GM19324 (cell line): ENCODE measurements around the gene PCDH9.

Experiments used
- ATAC-seq: cut with Tn5 transposase; IDR thresholded peaks from one replicate; pipeline ENCODE4 v1.9.1; 2021; ENCODE audit warnings: mild to moderate bottlenecking, moderate library complexity; ENCODE audit not compliant: unreplicated experiment, low FRiP score

The PCDH9 gene

DNA sequence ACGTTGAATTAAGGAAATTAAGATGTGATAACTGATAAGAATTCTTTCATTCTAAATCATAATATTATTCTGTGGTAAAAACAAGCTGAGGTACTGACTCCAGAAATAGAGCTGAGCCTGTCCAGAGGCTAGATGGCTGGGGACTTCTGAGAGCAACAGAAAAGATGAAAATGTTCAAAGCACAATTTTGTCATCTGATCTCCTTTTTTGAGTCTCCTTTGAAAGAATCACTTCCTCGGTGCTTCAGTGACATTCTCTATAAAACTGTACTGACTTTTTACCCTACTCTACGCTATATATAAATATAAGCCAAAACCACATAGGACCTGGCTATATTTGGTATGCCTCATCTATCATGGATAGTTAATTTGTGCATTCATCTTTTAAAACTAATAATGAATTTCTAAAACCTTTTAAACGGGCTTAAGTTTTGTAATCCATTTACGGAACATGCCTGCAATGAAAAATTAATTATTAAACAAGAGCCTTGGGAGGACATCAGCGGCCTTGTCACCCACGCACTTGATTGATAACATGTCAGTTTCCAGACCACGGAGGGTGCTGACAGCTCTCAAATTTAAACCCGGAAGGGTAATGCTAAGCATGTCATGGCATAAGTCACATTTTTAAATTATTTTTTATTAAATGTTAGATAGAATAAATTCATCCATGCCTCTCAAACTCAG is 235.5 kb downstream of the PCDH9 start:
- ATAC-seq: peak; percentile 47

- peak; percentile 44 for ATAC-seq
These were observed 236.0 kb downstream of the PCDH9 start for GRCh38 chr13:66994097-66994496.

DNA sequence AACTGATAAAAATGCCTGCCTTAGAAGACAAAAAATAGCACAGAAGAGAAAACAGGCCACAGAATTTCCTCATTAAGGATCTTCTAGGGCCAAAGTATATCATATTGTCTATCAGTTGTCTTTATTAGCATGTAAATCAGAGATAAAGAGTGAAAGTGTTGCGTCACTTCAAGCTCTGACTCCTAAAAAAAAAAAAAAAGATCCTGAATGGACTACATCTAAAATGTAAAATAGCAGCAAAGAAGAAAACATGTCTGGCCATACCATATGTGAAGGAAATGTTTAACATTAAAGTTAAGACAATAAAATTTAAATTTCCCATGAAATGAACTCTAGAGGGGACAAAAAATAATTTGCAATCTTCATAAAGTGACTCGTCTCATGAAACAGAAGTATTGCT is 237.4 kb downstream of the PCDH9 start:
- ATAC-seq: no peak

DNA sequence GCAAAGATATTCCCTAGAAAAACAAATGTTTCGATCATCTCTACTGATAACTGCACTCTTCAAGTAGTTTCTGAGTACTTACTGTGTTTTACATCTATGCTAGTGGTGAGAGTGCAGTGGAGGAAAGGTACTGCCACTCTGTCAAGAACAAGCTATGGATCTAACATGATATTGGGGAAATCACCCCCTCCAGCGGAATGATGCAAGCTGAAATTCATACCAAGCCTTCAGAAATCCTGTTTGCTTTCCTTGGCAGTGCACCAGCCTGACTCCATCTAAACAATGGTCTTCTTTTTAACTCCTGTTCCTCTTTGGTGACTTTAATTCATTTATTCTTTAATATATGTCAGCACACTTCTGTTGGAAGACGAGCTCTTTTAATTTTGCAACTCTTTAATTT is 238.0 kb downstream of the PCDH9 start:
- ATAC-seq: no peak

- no peak for ATAC-seq
These were observed 245.9 kb downstream of the PCDH9 start for GRCh38 chr13:66984241-66984640.

- no peak for ATAC-seq
These were observed 248.2 kb downstream of the PCDH9 start for GRCh38 chr13:66981912-66982311.

- ATAC-seq: no peak
These were observed 253.0 kb downstream of the PCDH9 start for GRCh38 chr13:66977161-66977560.

DNA sequence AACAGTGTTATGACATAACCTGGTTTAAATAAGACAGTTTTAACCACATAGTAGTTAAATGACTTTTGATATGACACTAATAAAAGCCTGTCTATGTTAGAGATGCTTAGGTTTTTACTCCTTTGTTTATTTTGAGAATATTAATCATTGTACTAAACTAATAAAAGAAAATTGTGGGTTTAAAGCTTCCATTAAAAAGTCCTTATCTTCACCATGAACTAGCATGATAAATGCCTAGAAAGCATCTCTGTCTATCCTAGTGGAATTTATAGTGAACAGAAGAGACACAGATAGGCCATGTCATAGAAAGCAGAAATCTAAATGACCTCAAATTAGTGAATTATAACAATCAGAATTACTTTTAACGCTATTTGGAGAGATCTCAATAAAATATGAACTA is 255.2 kb downstream of the PCDH9 start:
- no peak for ATAC-seq

DNA sequence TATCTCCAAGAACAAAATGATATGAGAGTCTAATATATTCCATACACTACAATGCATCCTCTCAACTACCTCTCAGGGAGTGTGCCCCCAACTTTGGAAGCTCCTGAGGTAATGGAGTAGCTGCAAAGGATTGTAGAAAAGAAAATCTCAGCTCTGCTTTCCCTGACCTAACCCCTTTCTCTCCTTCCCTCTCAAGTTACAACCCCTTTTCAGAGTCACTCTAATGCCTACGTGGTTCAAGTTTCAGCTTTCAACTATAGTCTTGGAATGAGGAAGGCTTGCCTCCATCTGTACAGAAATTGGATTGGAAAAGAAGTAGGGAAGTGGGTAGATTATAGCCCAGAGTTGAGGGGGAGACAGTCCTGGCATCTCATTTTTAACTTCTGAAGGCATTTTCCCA is 256.0 kb downstream of the PCDH9 start:
- no peak for ATAC-seq

GRCh38 chr13:66972659-66973058 is 257.5 kb downstream of the PCDH9 start:
- ATAC-seq: no peak

- ATAC-seq: no peak
These were observed 259.1 kb downstream of the PCDH9 start for GRCh38 chr13:66971004-66971403.

DNA sequence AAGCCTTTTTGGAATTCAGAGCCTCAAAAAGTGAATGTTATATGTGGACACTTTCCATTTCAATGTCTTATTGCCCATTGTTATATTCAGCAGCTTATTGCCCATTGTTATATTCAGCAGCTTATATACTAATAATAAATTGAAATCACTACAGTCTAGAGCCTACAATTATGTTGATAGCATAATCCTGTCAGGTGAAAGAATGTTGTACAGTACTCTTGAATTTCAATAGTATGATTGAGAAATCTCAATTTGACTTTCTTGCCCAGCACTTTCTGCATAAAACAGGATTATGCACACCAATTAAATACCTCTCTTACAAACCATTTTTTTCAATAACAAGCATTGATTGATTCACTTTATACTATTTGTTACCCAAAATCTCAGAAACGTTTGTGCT is 260.8 kb downstream of the PCDH9 start:
- no peak for ATAC-seq

- no peak for ATAC-seq
These were observed 262.1 kb downstream of the PCDH9 start for GRCh38 chr13:66967811-66968597.

DNA sequence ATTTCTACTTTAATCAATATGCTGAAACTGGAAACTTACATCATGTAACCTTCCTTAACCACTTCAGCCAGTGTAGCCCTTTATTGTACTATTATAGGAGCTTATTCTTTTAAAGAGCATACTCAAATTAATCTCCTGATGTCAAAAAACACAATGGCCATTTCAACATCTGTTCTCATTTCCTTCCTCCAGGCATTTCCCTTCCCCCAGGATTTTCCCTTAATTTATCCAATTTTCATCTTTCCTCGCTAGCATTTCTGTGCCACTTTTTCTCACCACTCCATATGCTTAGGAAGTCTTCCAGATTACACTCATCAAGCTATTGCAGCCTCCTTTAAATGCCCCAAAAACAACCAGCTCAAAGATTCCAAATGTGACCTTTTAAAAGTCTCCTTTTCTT is 265.0 kb downstream of the PCDH9 start:
- no peak for ATAC-seq

DNA sequence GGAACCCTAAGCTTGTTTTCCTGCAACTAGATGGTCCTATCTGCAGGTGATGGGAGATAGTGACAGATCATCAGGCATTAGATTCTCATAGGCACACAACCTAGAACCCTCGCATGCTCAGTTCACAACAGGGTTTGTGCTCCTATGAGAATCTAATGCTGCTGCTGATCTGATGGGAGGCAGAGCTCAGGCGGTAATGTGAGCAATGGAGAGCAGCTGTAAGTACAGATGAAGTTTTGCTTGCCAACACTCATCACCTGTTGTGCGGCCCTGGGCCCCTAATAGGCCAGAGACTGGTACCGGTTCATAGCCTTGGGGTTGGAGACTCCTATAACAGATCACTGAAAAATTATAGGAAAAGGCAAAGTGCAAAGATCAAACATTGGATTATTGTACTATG is 267.2 kb downstream of the PCDH9 start:
- no peak for ATAC-seq

DNA sequence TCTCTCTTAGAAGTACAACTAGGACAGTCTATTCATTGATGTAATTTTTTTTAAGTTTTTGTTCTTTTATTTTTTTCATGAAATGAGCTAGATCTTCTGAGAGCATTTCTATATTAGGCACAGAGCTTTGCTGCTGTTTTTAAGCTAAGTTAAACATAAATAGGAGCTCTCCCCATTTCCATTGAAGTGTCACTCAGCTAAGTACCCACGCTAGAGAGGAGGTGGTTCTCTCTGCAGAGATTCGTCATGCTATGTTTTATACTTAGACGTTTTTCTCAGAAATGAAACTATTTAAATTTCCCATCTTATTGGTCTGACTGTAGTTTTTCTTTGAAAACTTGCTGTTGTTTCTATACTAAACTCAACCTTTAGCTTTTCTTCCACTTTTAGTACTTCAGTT is 271.5 kb downstream of the PCDH9 start:
- no peak for ATAC-seq

GRCh38 chr13:66952507-66952906 is 277.6 kb downstream of the PCDH9 start:
- no peak for ATAC-seq

DNA sequence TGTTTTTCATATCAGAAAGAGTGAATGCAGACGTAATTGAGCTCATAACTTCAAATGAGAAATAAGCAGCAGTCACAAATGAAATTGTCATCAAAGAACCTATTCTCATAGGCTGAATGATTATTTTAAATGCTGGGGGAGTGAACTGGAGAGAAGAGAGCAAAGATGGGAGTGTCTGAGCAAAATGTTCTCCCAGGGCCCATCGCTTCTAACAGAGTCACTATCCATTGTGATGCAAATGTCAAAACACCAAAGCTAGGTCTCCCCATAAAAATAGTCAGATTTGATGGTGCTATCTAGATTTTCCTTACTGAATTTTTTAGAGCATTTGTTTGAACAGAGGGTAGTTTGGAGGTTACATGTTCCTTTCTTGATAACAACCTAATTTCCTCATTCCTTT is 278.7 kb downstream of the PCDH9 start:
- no peak for ATAC-seq

DNA sequence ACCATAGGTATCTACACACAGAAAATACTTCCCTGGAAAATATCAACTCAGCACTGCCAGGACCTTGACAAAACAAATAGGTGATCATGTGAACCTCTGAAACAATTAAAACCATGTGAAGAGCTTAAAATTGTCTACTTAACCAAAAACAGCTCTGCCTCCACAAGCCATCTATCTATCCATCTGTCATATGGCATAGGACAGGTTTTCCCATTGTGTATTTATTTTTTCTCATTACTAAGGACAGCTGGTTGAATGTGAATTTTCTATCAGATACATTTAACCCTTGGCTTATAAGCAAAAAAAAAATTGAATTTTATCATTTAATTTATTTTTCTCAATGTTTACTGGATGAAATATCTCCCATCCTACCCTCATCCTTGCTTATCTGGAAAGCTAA is 279.5 kb downstream of the PCDH9 start:
- no peak for ATAC-seq

- no peak for ATAC-seq
These were observed 281.2 kb downstream of the PCDH9 start for GRCh38 chr13:66948910-66949309.

DNA sequence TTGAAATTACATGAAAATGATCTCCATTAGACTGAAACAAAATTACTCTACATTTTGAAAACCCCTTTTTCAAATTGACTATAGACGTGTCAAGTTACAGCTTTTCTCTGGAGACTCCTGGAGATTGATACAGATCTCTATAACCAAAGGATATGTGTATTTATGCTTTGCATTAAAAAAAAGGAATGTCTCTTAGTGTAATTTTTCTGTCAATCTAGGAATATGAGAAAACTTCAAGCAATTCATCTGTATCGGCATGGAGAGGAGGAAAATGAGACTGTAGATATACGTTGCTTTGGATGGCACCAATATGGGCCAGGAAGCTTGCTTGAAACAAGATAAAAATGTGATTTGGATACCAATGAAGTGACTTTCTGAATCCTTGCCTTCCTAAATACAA is 286.6 kb downstream of the PCDH9 start:
- ATAC-seq: no peak

DNA sequence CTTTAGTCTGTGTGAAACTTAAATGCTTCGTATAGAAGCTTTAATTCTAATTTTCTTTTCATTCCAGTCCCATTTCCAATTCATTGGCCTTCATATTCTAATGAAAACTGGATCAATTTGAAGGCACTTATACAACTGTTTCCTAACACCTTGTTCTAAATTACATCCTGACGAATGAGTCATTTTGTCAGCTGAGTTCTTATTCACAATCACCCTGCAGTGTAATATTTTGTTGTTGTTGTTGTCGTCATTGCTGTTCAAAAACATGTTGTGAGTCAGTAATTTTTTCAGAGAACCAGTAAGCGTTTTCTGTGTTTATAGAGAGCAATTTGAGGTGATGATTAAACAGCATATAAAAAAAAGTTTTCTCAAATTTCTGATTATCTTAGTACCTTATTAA is 290.0 kb downstream of the PCDH9 start:
- no peak for ATAC-seq
